Esophagus squamous epithelium (tissue), 5 donors: Measurements from ENCODE around the gene MGAT5. TPM values are rescaled to one million over a fixed set of nuclear protein-coding genes. Genes with fewer than 3 reads are reported as not detected.
A peak's percentile ranks its signal among the peaks of the same experiment; 100 is the strongest.

Experiments
- DNase-seq: peaks from one replicate; lab custom pipeline; 2025; lab: John Stamatoyannopoulos, UW
- H3K27ac ChIP-seq, 4 donors: fragments of 200-600 bp; sonication (generic); one replicate each; pipeline ENCODE4 v1.5.1; 2016 to 2019; ENCODE audit warnings: mild to moderate bottlenecking in 1 of 4
- H3K27me3 ChIP-seq, 4 donors: fragments of 200-600 bp; sonication (generic); 1 replicate in 3 of 4; 2 replicates in 1 of 4; pipeline versions ENCODE4 v1.5.1 to v1.6.0; 2017 to 2021; ENCODE audit warnings: antibody characterized with exemption in 1 of 4
- H3K36me3 ChIP-seq, 3 donors: fragments of 200-600 bp; sonication (generic); one replicate each; pipeline ENCODE4 v1.5.1; 2016 to 2019
- H3K4me1 ChIP-seq, 3 donors: fragments of 200-600 bp; sonication (generic); one replicate each; pipeline ENCODE4 v1.5.1; 2017 to 2019
- H3K4me3 ChIP-seq, 4 donors: fragments of 200-600 bp; sonication (generic); 1 replicate in 3 of 4; 2 replicates in 1 of 4; pipeline ENCODE4 v1.5.1; 2016 to 2019; ENCODE audit warnings: mild to moderate bottlenecking in 2 of 4, moderate library complexity in 1 of 4
- H3K9me3 ChIP-seq, 3 donors: fragments of 200-600 bp; sonication (generic); one replicate each; pipeline ENCODE4 v1.5.1; 2016 to 2019
- POLR2A ChIP-seq, 4 donors: fragments of 450-650 bp; IDR thresholded peaks; one replicate each; pipeline ENCODE4 v1.6.1; 2017; ENCODE audit warnings: antibody characterized with exemption in 4 of 4, mild to moderate bottlenecking in 4 of 4, moderate library complexity in 3 of 4
- WGBS, 2 donors: methylation state at CpG; one replicate each; pipeline ENCODE4 v1.1.5; 2018; 5-methylcytosine and 5-hydroxymethylcytosine counted together
- intact Hi-C: fragments of 100-400 bp; cut with DNase I; formaldehyde crosslinking; loops from one replicate; pipeline ENCODE4 v1.15.0; 2022
- total RNA-seq, 4 donors: library from RNA; depleted of rRNA; stranded (reverse); fragments of >200 nt; gene quantifications; one replicate each; pipeline ENCODE4 v1.1.0, GENCODE V29; 2016
- TF ChIP-seq, protein P1 (sequence below), 6 experiments: fragments of 450-650 bp in 4 of 6; fragments of 200-600 bp in 2 of 6; sonication (generic) in 2 of 6; IDR thresholded peaks; one replicate each; pipeline ENCODE4 v1.5.1; 2016 to 2019; ENCODE audit warnings: antibody characterized with exemption in 6 of 6, mild to moderate bottlenecking in 4 of 6, moderate library complexity in 4 of 6
- donor health status: DM: yes; HTN: yes; CAD: no.

The MGAT5 gene
- total RNA-seq, 4 donors from 2014 or later: 14.2 to 29.2 (median 24.6) TPM

DNA sequence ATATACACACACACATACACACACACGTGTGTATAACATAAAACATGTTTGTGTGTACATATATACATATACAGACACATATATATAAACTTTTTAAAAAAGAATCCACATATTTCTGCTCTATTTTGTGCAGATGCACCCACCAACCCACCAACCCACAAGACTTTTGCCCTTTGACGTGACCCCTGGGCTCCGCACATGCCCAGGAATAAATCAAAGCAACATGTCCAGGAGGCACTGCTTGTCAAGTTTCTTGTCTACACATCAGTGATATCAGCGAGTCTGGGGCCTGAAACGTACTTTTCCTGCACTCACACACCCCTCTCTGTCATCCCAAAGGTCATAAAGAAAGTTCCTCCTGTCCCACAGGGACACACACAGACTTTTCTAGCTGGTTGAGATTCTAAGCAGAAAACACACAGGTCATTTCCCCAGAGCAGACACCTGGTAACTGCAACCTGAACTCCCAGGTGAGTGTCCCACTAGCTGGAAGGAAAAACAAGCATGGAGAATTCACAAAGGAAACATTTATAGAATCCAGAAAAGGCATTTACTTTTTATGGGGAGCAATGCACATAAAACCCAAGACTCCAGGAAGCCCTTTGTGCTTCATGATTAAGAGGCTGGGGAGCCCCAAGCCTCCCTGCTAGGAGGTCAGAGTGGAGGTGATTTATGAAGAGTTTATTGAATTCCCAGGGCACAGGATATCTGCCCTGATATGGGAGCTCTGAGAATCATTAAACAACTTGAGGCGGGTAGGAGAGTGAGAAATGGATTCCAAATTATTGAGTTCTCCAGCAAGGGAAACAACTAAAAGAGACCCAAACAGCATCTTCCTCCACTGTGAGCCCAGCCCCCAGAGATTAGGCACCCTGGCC is 211.6 kb downstream of the MGAT5 start:
- no peaks in the 10 kb centered on the region for H3K4me1 ChIP-seq
- H3K4me3 ChIP-seq: no peak overlapping the region
- no peak overlapping the region for H3K27ac ChIP-seq
- H3K36me3 ChIP-seq: no peaks in the 10 kb centered on the region
- 64 to 79% methylated on average over 6 of the region's 6 CpGs for WGBS, 2 donors
- H3K27me3 ChIP-seq: no peaks in the 10 kb centered on the region
- no peak for TF ChIP-seq POLR2A (IDR thresholded peaks at IDR 0.05)
- TF ChIP-seq, protein P1, sequence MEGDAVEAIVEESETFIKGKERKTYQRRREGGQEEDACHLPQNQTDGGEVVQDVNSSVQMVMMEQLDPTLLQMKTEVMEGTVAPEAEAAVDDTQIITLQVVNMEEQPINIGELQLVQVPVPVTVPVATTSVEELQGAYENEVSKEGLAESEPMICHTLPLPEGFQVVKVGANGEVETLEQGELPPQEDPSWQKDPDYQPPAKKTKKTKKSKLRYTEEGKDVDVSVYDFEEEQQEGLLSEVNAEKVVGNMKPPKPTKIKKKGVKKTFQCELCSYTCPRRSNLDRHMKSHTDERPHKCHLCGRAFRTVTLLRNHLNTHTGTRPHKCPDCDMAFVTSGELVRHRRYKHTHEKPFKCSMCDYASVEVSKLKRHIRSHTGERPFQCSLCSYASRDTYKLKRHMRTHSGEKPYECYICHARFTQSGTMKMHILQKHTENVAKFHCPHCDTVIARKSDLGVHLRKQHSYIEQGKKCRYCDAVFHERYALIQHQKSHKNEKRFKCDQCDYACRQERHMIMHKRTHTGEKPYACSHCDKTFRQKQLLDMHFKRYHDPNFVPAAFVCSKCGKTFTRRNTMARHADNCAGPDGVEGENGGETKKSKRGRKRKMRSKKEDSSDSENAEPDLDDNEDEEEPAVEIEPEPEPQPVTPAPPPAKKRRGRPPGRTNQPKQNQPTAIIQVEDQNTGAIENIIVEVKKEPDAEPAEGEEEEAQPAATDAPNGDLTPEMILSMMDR (IDR thresholded peaks at IDR 0.05): no peak
- intact Hi-C loops: no loop called here
- no peak for DNase-seq
- H3K9me3 ChIP-seq: no peaks in the 10 kb centered on the region

DNA sequence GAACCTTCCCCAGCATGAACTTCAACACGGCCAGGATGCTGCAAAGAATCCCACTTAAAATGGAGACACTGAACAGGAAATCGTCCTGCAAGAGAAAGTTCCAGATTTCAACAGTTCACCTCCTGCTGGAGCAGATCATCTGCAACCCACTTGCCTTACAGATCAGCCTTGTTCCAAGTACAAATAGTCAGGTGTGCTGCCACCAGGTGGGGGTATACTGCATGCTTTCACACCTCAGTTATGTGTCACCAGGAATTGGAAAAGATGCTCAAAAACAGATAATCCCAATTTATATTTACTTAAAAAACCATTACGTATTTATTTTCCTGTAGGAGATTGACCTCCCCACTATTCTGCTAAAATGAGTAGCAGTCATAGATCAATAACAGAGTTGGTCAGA is 212.3 kb downstream of the MGAT5 start:
- WGBS, 2 donors: 51 to 57% methylated on average over 3 of the region's 3 CpGs
- no peak for DNase-seq
- no peak for TF ChIP-seq POLR2A (IDR thresholded peaks at IDR 0.05)
- TF ChIP-seq, protein P1 (IDR thresholded peaks at IDR 0.05): peak in 3 of 6 experiments; percentile 6 to 52 (median 21)
- Histone ChIP-seq H3K4me1 (no peaks in the 10 kb centered on the region), H3K4me3 (no peak overlapping the region), H3K27ac (no peak overlapping the region), H3K36me3 (no peaks in the 10 kb centered on the region), H3K9me3 (no peaks in the 10 kb centered on the region), H3K27me3 (no peaks in the 10 kb centered on the region)
- intact Hi-C loops: no loop called here

DNA sequence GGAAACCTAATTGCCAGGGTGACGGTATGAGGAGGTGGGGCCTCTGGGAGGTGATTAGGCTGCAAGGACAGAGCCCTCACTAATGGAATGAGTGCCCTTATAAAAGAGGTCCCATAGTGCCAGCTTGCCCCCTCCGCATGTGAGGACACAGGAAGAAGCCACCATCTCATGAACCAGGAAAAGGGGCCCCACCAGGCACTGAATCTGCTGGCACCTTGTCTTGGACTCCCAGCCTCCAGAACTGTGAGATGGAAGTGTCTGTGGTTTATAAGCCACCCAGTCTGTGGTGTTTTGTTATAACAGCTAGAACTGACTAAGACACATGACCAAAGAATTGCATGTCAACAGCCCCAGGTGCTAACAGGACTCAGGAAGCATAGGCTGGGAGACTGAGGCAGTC is 214.3 kb downstream of the MGAT5 start:
- Histone ChIP-seq H3K9me3 (no peaks in the 10 kb centered on the region), H3K36me3 (no peaks in the 10 kb centered on the region)
- intact Hi-C loops: no loop called here

DNA sequence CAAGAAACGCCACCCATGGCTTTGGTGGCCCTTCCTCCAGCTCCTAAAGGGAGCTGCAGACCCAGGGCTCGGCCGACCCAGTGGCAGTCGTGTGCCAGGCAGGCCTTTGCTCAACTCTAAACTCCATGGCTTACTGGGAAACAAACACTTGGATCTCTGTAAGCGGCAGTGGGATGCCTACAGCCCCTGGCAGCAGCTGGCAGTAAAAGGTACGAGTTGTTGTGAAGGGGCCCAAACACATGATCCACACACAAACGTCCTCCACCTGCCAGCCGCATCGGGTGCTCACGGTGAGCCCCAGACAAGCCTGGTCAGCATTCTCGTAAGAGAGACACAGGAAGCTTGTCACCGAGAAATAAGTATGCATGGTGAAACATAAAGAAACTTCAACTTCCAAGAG is 214.9 kb downstream of the MGAT5 start:
- Histone ChIP-seq H3K9me3 (no peaks in the 10 kb centered on the region), H3K4me3 (no peak overlapping the region), H3K27me3 (no peaks in the 10 kb centered on the region), H3K27ac (no peak overlapping the region), H3K36me3 (no peaks in the 10 kb centered on the region), H3K4me1 (no peaks in the 10 kb centered on the region)
- 81 to 82% methylated on average over 4 to 7 of the region's 12 CpGs for WGBS, 2 donors
- no peak for DNase-seq
- intact Hi-C loops: no loop called here
- TF ChIP-seq POLR2A (IDR thresholded peaks at IDR 0.05): no peak
- TF ChIP-seq, protein P1 (IDR thresholded peaks at IDR 0.05): no peak

More for the DNA sequence above, 214.3 kb downstream of the MGAT5 start:
- no peak for DNase-seq
- WGBS, 2 donors: 89 to 94% methylated on average over 2 of the region's 2 CpGs
- no peak overlapping the region for H3K27ac ChIP-seq
- H3K4me1 ChIP-seq: no peaks in the 10 kb centered on the region
- H3K4me3 ChIP-seq: no peak overlapping the region
- H3K27me3 ChIP-seq: no peaks in the 10 kb centered on the region
- TF ChIP-seq, protein P1 (IDR thresholded peaks at IDR 0.05): no peak
- no peak for TF ChIP-seq POLR2A (IDR thresholded peaks at IDR 0.05)

DNA sequence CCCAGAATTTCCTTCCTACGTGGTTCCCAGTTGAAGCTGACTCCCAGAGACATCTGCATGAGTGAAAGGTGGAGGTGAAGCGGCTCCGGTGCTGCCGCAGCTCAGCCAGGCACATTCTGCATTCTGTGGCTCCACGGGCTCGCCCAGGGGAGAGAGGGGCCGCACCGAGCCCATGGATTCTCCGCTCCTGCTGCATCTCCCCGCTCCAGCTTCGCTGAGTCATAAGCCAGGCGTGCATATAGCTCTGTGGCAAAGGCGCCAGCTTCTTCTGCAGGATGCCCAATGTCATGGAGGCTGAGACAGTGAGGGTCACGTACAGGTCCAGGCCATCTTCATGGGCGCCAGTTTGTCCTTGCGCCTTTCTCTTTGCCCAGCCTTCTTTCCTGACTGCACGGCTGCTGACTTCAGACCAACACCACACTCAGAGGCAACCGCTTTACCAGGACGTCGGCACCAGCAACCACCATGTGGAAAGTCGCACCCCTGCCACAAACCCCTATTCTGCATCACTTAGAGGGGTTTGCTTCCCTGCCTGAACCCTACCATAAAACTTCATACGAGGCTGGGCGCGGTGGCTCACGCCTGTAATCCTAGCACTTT is 215.7 kb downstream of the MGAT5 start:
- WGBS, 2 donors: 90 to 92% methylated on average over 15 to 18 of the region's 25 CpGs
- Histone ChIP-seq H3K4me3 (no peak overlapping the region), H3K4me1 (no peaks in the 10 kb centered on the region), H3K27ac (no peak overlapping the region), H3K36me3 (no peaks in the 10 kb centered on the region), H3K27me3 (no peaks in the 10 kb centered on the region), H3K9me3 (no peaks in the 10 kb centered on the region)
- intact Hi-C loops: no loop called here
- DNase-seq: no peak
- TF ChIP-seq, protein P1 (IDR thresholded peaks at IDR 0.05): no peak
- TF ChIP-seq POLR2A (IDR thresholded peaks at IDR 0.05): no peak
